HG02763 (cell line): Measurements from ENCODE around the gene PRF1.

Experiments
- ATAC-seq: cut with Tn5 transposase; IDR thresholded peaks from one replicate; pipeline ENCODE4 v1.9.1; 2021; ENCODE audit warnings: mild to moderate bottlenecking, moderate library complexity; ENCODE audit not compliant: unreplicated experiment

The PRF1 gene

GRCh38 chr10:70561558-70561957 is 41.0 kb downstream of the PRF1 start:
- ATAC-seq: no peak

- ATAC-seq: no peak
These were observed 41.5 kb downstream of the PRF1 start for GRCh38 chr10:70561070-70561469.

GRCh38 chr10:70560511-70560941 is 42.0 kb downstream of the PRF1 start:
- no peak for ATAC-seq

GRCh38 chr10:70559861-70560260 is 42.7 kb downstream of the PRF1 start:
- ATAC-seq: no peak

- no peak for ATAC-seq
These were observed 43.4 kb downstream of the PRF1 start for GRCh38 chr10:70558871-70559810.

- ATAC-seq: no peak
These were observed 44.2 kb downstream of the PRF1 start for GRCh38 chr10:70558295-70558694.

- ATAC-seq: no peak
These were observed 44.7 kb downstream of the PRF1 start for GRCh38 chr10:70557876-70558275.

GRCh38 chr10:70557086-70557845 is 45.3 kb downstream of the PRF1 start:
- ATAC-seq: no peak

GRCh38 chr10:70555371-70555770 is 47.2 kb downstream of the PRF1 start:
- ATAC-seq: no peak

GRCh38 chr10:70552586-70552985 is 50.0 kb downstream of the PRF1 start:
- ATAC-seq: no peak

GRCh38 chr10:70551971-70552422 is 50.5 kb downstream of the PRF1 start:
- ATAC-seq: no peak

- ATAC-seq: no peak
These were observed 51.1 kb downstream of the PRF1 start for GRCh38 chr10:70551466-70551865.

GRCh38 chr10:70550459-70550858 is 52.1 kb downstream of the PRF1 start:
- ATAC-seq: no peak

- no peak for ATAC-seq
These were observed 52.5 kb downstream of the PRF1 start for GRCh38 chr10:70549962-70550458.

- ATAC-seq: no peak
These were observed 53.1 kb downstream of the PRF1 start for GRCh38 chr10:70549351-70549961.
